ENCODE results near the gene PLEKHG4B.
"Not testable (repeated sequence)": the region's sequence is repeated elsewhere in the genome, so short reads cannot be mapped to it uniquely, and the experiment has no call there.

Gene PLEKHG4B

DNA sequence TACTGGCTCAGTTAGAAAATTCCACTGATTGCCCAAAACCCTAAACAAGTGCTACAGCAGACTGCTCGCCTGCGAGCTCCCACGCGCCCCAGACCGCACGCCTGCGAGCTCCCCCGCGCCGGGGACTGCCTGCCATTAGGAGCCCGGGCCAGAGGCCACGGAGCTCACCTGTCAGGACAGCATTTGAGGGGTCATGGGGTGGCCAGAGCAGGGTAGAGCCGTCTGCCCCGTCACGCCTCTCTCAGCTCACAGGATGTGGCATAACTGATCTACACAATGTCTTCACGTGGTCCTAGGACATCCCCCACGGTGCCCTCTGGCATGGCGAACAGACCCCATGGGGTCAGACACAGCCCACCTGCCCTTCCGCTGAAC, 70.2 kb downstream of the PLEKHG4B start:
- no peak for DNase-seq (ENCODE audit: low read depth)
- TF ChIP-seq, protein P1, sequence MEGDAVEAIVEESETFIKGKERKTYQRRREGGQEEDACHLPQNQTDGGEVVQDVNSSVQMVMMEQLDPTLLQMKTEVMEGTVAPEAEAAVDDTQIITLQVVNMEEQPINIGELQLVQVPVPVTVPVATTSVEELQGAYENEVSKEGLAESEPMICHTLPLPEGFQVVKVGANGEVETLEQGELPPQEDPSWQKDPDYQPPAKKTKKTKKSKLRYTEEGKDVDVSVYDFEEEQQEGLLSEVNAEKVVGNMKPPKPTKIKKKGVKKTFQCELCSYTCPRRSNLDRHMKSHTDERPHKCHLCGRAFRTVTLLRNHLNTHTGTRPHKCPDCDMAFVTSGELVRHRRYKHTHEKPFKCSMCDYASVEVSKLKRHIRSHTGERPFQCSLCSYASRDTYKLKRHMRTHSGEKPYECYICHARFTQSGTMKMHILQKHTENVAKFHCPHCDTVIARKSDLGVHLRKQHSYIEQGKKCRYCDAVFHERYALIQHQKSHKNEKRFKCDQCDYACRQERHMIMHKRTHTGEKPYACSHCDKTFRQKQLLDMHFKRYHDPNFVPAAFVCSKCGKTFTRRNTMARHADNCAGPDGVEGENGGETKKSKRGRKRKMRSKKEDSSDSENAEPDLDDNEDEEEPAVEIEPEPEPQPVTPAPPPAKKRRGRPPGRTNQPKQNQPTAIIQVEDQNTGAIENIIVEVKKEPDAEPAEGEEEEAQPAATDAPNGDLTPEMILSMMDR (IDR thresholded peaks at IDR 0.05; ENCODE audit: control insufficient read depth, insufficient read depth, low read depth, low read length, missing control alignments): no peak
- no peak overlapping the region for H3K4me3 ChIP-seq (ENCODE audit: control insufficient read depth, low read depth, low read length)

DNA sequence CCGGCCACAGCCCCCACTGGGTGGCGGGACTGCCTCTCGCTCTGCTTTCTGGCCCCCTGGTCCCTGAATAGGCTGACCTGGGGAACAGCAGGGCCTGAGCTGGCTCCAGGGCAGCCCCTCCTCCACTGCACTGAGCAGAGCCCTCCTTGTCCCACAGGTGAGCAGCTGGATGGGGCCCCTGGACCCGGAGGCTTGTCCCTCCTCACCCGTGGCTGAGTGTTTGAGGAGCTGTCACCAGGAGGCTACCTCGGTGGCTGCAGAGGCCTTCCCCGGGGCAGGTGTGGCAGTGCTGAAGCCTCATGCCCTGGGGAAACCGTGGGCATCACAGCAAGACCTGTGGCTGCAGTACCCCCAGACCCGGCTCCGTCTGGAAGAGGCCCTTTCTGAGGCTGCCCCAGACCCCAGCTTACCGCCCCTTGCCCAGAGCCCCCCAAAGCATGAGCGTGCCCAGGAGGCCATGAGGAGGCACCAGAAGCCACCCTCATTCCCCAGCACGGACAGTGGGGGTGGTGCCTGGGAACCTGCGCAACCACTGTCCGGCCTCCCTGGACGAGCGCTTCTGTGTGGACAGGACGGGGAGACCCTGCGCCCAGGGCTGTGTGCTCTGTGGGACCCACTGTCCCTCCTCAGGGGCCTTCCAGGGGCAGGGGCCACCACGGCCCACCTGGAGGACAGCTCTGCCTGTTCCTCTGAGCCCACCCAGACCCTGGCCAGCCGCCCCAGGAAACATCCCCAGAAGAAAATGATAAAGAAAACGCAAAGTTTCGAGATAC, 70.8 kb downstream of the PLEKHG4B start:
- H3K4me3 ChIP-seq (ENCODE audit: control insufficient read depth, low read depth, low read length): no peak overlapping the region
- DNase-seq (ENCODE audit: low read depth): no peak
- TF ChIP-seq, protein P1 (IDR thresholded peaks at IDR 0.05; ENCODE audit: control insufficient read depth, insufficient read depth, low read depth, low read length, missing control alignments): no peak

DNA sequence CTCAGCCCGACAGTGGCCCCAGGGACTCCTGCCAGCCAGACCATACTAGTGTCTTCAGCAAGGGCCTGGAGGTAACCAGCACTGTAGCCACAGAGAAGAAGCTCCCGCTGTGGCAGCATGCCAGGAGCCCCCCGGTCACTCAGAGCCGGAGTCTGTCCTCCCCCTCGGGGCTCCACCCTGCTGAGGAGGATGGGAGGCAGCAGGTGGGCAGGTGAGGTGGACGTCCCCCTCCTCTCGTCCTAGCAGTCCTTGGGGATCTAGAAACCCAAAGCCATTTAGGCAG, 71.3 kb downstream of the PLEKHG4B start:
- DNase-seq (ENCODE audit: low read depth): no peak
- TF ChIP-seq, protein P1 (IDR thresholded peaks at IDR 0.05; ENCODE audit: control insufficient read depth, insufficient read depth, low read depth, low read length, missing control alignments): no peak
- no peak overlapping the region for H3K4me3 ChIP-seq (ENCODE audit: control insufficient read depth, low read depth, low read length)

DNA sequence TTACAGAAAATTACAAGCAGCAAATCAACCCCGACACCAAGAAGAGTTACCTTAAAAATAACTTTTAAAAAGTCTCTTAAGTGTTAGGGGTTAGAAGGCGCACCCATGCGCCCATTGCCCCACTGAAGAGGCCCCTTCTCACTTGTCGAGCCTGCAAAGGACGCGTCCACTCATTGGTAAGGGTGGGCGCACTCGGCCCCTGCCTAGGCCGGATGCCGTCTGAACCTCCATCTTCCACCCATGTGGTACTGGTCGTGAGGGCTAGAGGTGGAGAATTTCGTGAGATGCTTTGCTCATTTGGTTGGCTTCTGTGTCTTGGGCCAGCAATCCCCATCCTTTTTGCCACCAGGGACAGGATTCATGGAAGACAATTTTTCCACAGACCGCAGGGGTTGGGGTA, 71.9 kb downstream of the PLEKHG4B start:
- no peak overlapping the region for H3K4me3 ChIP-seq (ENCODE audit: control insufficient read depth, low read depth, low read length)
- TF ChIP-seq, protein P1 (IDR thresholded peaks at IDR 0.05; ENCODE audit: control insufficient read depth, insufficient read depth, low read depth, low read length, missing control alignments): no peak
- no peak for DNase-seq (ENCODE audit: low read depth)

DNA sequence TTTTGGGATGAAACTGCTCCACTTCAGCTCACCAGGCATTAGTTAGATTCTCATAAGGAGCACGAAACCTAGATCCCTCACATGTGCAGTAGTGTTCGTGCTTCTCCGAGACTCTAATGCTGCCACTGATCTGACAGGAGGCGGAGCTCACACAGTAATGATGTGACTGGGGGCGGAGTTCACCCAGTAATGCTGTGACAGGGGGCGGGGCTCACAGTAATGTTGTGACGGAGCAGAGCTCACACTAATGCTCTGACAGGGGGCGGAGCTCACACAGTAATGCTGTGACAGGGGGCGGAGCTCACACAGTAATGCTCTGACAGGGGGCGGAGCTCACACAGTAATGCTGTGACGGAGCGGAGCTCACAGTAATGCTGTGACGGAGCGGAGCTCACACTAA, 72.3 kb downstream of the PLEKHG4B start:
- no peak for DNase-seq (ENCODE audit: low read depth)
- TF ChIP-seq, protein P1 (IDR thresholded peaks at IDR 0.05; ENCODE audit: control insufficient read depth, insufficient read depth, low read depth, low read length, missing control alignments): no peak
- H3K4me3 ChIP-seq (ENCODE audit: control insufficient read depth, low read depth, low read length): no peak overlapping the region

DNA sequence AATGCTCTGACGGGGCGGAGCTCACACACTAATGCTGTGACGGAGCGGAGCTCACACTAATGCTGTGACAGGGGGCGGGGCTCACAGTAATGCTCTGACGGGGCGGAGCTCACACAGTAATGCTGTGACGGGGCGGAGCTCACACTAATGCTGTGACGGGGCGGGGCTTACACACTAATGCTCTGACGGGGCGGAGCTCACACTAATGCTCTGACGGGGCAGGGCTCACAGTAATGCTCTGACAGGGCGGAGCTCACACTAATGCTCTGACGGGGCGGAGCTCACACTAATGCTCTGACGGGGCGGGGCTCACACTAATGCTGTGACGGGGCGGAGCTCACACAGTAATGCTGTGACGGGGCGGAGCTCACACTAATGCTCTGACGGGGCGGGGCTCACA, 72.8 kb downstream of the PLEKHG4B start:
- H3K4me3 ChIP-seq (ENCODE audit: control insufficient read depth, low read depth, low read length): not testable (repeated sequence)

DNA sequence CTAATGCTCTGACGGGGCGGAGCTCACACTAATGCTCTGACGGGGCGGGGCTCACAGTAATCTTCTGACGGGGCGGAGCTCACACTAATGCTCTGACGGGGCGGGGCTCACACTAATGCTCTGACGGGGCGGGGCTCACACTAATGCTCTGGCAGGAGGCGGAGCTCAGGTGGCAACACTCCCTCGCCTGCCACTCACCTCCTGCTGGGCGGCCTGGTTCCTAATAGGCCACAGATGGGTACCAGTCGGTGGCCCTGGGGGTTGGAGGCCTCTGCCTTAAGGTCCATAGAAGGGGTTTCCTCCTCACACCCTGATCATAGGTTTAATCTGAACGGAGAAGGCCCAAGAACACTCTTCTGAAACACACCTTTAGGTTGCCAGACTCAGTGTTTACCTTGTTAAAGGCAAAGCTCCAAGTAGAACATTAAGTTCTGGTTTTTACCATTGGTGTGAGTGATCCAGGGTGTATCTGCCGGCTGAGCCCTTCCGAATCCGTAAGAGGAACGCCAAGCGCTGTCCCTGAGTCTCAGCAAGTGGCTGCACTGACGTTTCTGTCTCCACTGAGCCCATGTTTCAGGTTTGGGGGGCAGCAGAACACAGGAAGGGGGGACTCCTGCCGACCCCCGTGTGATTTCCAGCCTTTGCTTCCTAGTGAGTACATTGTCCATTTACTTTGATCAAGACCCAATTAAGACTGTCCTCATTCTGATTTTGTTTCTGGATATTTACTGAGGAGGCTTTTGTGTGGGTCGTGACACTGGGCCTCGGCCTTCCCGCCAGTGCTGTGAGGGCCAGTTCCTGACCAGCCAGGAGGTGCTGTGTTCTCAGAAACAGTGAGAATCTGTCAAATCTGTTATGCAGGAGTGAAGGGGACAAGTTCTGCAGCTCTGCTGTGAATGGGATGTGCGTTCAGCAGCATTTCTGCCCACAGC, 74.7 kb downstream of the PLEKHG4B start:
- no peak overlapping the region for H3K4me3 ChIP-seq (ENCODE audit: control insufficient read depth, low read depth, low read length)
- DNase-seq (ENCODE audit: low read depth): no peak
- TF ChIP-seq, protein P1 (IDR thresholded peaks at IDR 0.05; ENCODE audit: control insufficient read depth, insufficient read depth, low read depth, low read length, missing control alignments): no peak

More for the DNA sequence above, 72.8 kb downstream of the PLEKHG4B start:
- DNase-seq (ENCODE audit: low read depth): not testable (repeated sequence)
